ENCODE measurements around the gene MRTFA. TPM values are rescaled to one million over a fixed set of nuclear protein-coding genes. Genes with fewer than 3 reads are reported as not detected.

MRTFA gene
- total RNA-seq, 6 experiments from 2014 or later: 9.3 to 20.6 (median 16.3) TPM

DNA sequence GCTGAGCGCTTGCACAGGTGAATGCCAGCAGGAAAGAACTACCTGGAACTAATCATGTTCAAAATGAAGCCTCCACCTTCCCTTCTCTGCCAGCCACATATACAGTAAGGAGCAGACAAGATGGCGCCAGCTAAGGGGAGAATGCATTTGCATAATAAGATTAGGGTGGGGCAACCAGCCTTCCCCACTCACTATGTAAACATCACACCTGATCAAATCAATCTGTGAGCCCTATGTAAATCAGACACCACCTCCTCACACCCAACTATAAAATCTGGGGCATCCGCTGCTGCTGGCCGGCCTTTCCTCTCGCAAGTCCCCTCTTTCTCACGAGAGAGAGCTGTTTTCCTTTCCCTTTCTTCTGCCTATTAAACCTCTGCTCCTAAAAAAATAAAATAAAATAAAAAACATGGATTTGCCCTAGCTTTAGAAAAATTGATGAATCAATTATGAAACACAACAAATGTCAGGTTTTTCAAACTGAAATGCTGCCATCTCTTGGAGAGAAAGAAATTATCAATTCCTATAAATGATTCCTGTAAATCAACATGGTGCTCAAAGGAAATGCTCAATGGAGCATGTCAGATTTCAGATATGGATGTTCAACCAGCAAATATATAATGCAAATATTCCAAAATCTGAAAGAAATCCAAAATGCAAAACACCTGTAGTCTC is 157.3 kb downstream of the MRTFA start:
- TF ChIP-seq, protein P1, sequence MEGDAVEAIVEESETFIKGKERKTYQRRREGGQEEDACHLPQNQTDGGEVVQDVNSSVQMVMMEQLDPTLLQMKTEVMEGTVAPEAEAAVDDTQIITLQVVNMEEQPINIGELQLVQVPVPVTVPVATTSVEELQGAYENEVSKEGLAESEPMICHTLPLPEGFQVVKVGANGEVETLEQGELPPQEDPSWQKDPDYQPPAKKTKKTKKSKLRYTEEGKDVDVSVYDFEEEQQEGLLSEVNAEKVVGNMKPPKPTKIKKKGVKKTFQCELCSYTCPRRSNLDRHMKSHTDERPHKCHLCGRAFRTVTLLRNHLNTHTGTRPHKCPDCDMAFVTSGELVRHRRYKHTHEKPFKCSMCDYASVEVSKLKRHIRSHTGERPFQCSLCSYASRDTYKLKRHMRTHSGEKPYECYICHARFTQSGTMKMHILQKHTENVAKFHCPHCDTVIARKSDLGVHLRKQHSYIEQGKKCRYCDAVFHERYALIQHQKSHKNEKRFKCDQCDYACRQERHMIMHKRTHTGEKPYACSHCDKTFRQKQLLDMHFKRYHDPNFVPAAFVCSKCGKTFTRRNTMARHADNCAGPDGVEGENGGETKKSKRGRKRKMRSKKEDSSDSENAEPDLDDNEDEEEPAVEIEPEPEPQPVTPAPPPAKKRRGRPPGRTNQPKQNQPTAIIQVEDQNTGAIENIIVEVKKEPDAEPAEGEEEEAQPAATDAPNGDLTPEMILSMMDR (IDR thresholded peaks at IDR 0.05): peak in 1 of 4 donors; percentile 6
- TF ChIP-seq POLR2A (IDR thresholded peaks at IDR 0.05): no peak

DNA sequence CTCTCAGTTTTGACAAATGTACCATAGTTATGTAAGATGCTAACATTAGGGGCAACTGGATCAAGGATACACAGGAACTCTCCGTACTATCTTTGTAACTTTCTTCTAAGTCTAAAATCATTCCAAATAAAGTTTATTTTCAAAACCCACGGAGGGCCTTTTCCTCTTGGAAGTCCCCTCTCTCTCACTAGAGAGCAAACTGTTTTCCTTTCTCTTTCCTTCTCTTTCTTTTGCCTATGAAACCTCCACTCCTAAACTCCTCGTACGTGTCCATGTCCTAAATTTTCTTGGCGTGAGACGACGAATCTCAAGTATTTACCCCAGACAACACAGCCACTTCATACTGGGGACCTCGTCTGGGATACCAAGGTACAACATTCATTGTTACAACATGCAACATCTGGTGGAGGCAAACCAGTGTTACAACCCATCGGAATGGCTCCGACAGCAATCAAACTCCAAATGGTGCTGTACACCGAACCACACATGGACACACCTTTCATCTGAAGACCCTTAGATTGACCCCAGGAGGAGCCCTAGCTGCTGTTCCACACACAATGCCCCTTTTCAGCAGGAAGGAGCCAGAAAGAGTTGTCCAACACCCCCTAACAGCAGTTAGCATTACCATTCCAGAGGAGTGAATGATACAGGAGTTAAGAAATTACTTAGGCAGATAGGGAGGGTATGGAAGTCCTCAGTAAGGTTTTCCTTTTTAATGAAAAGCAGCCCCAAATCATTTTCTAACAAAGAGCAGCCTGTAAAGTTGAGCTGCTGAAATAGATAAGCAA is 158.0 kb downstream of the MRTFA start:
- no peaks in the 10 kb centered on the region for H3K9me3 ChIP-seq
- no peaks in the 10 kb centered on the region for H3K36me3 ChIP-seq
- ATAC-seq: no peak
- H3K27ac ChIP-seq: no peak overlapping the region
- no peak for DNase-seq
- H3K4me3 ChIP-seq: no peak overlapping the region
- TF ChIP-seq, protein P1 (IDR thresholded peaks at IDR 0.05): no peak
- no peak for TF ChIP-seq POLR2A (IDR thresholded peaks at IDR 0.05)
- intact Hi-C loops (cut with DNase I): no loop called here
- H3K27me3 ChIP-seq: no peaks in the 10 kb centered on the region
- 86% methylated on average over 10 of the region's 11 CpGs for WGBS (ENCODE audit: insufficient coverage, low coverage, low lambda C conversion rate, missing lambda C conversion rate)
- no peaks in the 10 kb centered on the region for H3K4me1 ChIP-seq

More for the DNA sequence above, 157.3 kb downstream of the MRTFA start:
- DNase-seq (no peak), ATAC-seq (no peak)
- H3K4me1 ChIP-seq: no peaks in the 10 kb centered on the region
- no peak overlapping the region for H3K27ac ChIP-seq
- no peaks in the 10 kb centered on the region for H3K9me3 ChIP-seq
- 89% methylated on average over 6 of the region's 6 CpGs for WGBS (ENCODE audit: insufficient coverage, low coverage, low lambda C conversion rate, missing lambda C conversion rate)
- H3K36me3 ChIP-seq: no peaks in the 10 kb centered on the region
- H3K27me3 ChIP-seq: no peaks in the 10 kb centered on the region
- intact Hi-C loops (cut with DNase I): no loop called here
- H3K4me3 ChIP-seq: no peak overlapping the region

DNA sequence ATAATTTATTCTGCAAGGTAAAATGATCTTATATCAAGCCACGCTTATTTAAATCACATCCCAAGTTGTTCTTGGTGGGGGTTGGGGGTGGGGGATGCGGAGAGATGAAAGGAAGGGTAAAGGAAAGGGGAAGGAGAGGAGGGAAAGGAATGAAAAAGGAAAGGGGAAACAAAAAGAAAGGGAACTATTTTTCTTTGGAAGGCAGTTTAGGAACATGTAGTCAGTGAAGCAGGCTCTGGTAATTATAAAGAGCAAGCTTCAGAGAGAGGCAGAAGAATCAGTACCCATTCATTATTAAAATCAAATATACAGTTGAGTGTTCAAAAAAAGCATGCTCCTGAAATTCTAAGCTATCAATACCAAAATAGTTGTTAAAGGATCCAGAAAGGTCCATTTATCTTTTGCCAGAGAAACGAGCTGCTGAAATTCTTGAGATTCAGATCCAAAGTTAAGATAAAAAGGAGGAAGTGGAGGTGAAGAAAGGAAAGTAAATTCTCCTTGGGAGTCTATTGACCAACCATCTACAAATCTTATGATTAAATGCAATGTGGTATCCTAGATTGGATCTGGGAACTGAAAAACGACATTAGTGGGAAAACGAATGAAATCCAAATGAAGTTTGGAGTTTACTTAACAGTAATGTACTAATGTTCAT is 158.7 kb downstream of the MRTFA start:
- TF ChIP-seq POLR2A (IDR thresholded peaks at IDR 0.05): no peak
- TF ChIP-seq, protein P1 (IDR thresholded peaks at IDR 0.05): no peak
- no peaks in the 10 kb centered on the region for H3K27me3 ChIP-seq
- H3K4me1 ChIP-seq: no peaks in the 10 kb centered on the region
- 51% methylated on average over 5 of the region's 5 CpGs for WGBS (ENCODE audit: insufficient coverage, low coverage, low lambda C conversion rate, missing lambda C conversion rate)
- H3K27ac ChIP-seq: no peak overlapping the region
- H3K36me3 ChIP-seq: no peaks in the 10 kb centered on the region
- no peak overlapping the region for H3K4me3 ChIP-seq
- no peaks in the 10 kb centered on the region for H3K9me3 ChIP-seq
- DNase-seq (no peak), ATAC-seq (no peak)
- intact Hi-C loops (cut with DNase I): no loop called here

DNA sequence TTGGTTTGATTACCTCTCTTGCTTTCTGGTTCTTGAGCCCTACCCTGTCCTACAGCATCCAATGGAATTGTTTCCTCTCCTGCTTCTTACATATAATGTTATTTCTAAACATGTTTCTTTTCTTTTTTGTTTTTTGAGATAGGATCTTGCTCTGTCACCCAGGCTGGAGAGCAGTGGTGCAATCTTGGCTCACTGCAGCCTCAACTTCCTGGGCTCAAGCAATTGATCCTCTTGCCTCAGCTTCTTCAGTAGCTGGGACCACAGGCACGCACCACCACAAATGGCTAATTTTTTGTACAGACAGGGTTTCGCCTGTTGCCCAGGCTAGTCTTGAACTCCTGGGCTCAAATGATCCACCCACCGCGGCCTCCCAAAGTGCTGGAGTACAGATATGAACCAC is 160.2 kb downstream of the MRTFA start:
- TF ChIP-seq, protein P1 (IDR thresholded peaks at IDR 0.05): no peak
- no peak for TF ChIP-seq POLR2A (IDR thresholded peaks at IDR 0.05)
- Histone ChIP-seq H3K4me3 (no peak overlapping the region), H3K27ac (no peak overlapping the region), H3K36me3 (no peaks in the 10 kb centered on the region), H3K9me3 (no peaks in the 10 kb centered on the region), H3K27me3 (no peaks in the 10 kb centered on the region), H3K4me1 (no peaks in the 10 kb centered on the region)
- no peak for ATAC-seq
- 100% methylated on average over 4 of the region's 4 CpGs for WGBS (ENCODE audit: insufficient coverage, low coverage, low lambda C conversion rate, missing lambda C conversion rate)
- intact Hi-C loops (cut with DNase I): no loop called here
- DNase-seq: no peak

Data from right lobe of liver (tissue), 6 donors.